Activated CD8-positive, alpha-beta memory T cell treated with anti-CD3 and anti-CD28 coated beads, Interleukin-2, amount 50 U/mL, for 1 hour (primary cell): ENCODE data around the gene PITPNC1.
"Not testable (repeated sequence)": the region's sequence is repeated elsewhere in the genome, so short reads cannot be mapped to it uniquely, and the experiment has no call there.

Experiments used
- DNase-seq: peaks from one replicate; pipeline ENCODE4 v3.0.0-alpha.2; 2020; ENCODE audit errors: extremely low read depth

The PITPNC1 gene

DNA sequence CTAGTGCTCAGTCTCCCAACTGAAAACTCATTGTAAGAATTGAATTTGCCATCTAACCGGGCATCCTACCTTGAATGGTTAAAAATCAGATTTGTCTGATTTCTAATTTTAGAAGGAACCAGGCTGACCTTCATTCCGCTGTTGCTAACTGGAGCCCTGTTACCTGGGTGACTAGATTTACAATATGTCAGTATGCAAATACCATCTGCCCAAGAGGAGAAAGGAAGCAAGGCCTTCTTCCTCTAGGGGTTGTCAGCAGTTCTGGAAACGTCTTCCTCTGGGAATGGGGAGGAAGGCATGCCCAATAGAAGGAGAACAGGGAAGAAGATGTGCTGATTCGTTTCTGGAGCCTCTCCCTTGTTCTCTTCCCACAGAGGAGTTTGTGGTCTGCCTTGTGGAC is 137.9 kb downstream of the PITPNC1 start:
- DNase-seq = no peak

DNA sequence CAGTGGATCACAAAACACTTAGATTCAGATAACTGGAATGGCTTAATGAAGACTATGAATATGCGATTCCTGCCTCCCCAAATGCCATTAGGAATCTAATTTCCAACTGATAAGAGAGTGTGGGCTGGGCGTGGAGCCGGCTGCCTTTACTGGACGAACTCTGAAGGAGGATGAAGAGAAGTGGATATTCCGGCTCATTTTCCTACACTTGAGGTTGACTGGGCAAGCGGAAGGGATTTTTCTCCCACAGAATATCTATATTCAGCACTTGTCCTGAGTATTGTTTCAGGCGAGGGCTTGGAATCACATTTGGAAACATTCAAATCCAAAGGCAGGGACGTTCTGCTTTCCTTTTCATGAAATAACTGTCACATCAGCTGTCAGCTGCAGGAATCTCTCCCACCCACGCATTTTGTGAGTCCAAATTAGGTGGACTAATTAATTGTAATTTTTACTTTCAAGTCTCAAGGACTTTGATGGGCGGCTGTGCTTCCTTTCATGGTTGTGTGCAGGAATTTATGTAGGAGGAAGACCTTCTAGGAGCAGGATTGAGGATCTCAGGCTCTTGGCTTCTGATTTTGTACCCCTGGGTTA is 138.5 kb downstream of the PITPNC1 start:
- DNase-seq = no peak

DNA sequence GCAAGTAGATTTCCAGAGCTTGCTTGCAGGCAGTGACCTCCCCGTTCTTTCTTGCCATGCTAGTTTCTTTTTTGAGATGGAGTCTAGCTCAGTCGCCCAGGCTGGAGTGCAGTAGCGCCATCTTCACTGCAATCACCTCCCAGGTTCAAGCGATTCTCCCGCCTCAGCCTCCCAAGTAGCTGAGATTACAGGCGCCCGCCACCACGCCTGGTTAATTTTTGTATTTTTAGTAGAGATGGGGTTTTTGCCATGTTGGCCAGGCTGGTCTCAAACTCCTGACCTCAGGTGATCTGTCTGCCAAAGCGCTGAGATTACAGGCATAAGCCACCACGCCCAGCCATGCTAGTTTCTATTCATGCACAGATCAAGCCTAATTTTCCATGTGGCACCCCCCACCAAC is 139.5 kb downstream of the PITPNC1 start:
- not testable (repeated sequence) for DNase-seq

DNA sequence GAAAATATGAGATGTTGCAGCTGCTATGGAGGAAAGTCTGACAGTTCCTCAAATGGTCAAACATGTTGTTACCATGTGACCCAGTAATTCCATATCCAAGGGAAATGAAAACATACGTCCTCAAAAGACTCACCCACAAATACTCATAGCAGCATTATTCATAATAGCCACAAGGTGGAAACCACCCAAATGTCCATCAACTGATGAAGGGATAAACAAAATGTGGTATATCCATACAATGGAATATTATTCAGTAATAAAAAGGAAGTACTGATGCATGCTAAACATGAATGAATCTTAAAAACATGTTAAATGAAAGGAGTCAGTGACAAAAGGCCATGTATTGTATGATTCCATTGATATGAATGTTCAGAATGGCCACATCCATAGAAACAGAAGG is 140.2 kb downstream of the PITPNC1 start:
- DNase-seq = no peak

DNA sequence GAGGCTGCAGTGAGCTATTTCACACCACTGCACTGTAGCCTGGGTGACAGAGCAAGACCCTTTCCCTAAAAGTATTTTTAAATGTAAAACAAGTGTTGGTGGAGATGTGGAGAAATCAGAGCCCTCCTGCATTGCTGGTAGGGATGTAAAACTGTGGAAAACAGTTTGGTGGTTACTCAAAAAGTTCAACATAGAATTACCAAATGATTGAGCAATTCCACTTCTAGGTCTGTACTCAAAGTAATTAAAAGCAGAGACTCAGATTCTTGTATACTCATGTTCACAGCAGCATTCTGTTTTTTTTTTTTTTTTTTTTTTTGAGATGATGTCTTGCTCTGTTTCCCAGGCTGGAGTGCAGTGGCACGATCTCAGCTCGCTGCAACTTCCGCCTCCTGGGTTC is 141.8 kb downstream of the PITPNC1 start:
- DNase-seq = no peak

DNA sequence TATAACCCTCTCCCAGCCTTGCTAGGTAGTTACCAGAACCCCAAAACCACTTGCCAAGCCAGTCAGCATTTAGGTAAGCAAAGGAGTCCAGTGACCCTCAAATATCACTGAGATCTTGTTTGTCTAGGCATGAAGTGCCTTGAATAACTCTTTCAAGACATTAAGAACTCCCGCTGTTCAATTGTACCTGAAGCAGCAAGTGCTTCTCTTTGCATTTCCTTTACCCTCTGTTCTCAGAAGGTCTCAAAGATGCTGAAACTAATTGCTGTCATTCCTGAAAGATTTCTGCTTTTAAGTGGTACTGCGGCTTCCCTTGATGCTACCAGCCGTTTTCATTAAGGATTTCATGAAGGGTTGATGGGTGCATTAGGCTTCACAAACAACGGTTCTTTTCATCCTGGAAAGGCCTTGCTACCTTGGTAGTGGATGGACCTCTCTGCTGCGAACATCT is 142.7 kb downstream of the PITPNC1 start:
- DNase-seq = no peak

DNA sequence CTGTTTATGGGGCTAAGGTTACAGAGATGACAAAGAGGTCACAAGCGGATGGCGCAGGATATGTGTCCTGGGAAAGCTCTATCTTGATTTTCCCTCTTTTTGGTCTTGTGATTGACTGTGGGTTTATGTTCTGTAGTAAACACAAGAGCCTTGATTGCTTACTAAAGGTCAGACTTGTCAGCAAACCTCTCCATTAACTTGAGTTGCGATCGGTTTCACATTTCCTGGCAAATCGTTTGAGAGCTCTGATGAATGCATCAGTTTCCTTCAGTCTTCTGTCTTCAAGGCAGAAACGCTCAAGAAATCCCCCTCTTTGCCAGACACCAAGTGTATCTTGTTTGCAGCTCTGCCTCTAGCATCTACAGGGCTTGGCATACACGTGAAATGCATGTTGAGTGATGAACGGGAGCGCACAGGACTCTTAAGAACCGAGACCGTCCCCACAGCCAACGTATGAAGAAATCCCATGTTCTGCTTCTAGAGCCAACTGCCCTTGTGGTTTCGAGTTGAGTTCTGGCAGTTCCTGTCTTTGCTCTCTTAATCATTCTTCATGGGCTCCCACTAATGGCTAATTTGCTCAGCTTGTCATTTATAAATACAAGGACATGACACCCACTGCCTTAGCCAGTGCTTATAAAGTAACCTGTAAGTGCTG is 143.3 kb downstream of the PITPNC1 start:
- DNase-seq = no peak

DNA sequence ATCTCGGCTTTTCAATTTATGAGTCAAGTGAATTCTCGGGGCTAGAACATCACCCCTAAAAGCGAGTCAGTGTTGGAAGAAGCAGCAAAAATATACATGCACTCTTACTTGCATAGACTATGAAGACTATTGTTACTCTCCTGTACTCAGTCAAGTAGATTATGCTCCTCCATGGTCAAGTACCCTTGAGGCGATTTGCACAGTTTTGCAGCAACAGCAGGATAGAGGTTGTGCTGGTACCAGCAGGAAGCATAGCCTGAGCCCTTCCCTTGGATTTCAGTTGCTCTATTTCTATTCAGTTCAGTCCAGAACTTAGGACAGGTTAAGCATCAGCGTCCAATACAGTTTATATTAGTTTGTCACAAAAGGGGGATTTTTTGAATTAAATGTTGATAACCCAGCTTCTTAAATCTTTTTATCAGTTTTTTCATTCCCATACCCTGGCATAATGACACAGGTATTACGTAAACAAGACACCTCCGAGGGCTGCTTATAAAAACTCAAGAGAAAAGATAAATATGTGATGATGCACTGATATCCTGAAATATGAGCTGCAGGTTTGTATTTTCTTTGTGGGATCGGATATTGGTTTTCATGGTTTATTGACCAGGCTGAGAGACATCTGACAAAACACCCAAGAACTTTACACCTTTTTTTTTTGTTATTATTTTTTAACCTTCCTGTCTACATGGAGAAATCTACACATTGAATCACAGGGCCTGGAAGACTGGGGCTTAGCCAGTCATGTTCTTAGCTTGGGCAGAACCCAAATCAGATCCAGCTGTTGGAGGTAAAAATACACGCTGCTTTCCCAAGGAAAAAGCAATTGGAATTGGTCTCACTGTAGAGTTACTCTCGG is 144.1 kb downstream of the PITPNC1 start:
- no peak for DNase-seq

DNA sequence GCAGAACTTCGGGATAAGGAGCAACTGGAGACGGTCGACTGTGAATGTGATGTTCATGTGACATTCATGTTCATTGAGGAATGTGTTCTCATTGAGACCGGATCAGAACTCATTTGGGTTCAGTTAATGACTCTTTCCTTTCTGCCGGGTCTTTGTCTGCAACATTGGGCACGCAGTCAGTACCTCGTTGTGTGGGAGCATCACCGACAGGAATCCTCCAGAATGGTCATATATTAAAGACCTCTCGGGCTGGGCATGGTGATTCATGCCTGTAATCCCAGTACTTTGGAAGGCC is 144.6 kb downstream of the PITPNC1 start:
- DNase-seq = no peak

DNA sequence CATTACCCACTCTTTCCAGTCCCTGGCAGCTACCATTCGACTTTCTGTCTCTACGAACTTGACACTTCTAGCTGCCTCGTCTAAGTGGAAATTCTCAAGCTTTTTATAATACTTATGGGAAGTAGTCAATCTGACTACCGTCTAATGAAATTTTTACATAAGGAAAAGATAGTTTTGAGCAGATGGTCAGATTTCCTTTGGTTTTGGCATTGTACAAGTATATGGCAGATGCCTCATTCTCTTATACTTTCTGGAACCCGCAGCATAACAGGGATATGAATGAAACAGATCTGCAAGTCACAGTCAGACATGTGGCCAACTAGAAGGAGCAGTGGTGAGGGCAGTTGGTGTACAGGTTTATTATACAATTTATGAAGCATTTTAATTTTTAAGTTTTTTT is 146.0 kb downstream of the PITPNC1 start:
- DNase-seq = no peak

DNA sequence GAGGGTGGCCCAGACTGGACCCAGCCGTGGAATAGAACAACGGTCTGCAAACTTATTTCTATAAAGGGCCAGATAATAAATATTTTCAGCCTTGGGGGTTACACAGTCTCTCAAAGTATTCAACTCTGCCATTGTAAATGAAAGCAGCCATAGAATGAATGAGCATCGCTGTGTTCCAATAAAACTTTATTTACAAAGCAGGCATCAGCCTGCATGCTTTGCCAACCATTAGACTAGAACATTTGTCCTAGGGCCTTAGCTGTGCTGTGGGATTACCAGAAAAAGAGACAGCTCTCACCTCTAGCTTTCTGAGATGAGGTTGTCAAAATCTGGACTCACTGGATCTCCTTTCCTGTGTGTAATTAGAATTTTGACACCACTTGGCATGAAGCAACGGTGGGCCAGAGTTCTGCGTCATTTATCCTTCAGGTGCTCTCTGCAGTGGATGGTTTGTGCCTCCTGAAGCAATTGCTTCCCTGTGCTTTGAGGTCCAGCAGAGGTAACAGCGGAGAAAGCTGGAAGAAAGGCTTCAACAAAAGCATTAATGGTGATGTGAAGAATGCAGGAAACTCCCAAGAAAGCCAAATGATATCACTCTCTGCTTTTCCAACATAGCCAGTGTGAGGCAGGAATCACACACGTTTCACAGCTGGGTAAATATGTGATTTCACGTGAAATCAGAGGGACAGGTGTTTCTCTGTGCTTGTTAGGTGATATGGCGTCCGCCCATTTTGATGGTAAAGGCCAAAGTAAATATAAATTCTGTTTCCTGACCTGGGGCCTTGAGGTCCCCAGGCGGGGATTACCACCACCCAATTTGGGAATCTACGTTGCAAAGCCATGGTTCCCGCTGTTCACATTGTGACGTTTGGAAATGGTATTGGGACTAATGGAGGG is 148.4 kb downstream of the PITPNC1 start:
- DNase-seq = no peak

DNA sequence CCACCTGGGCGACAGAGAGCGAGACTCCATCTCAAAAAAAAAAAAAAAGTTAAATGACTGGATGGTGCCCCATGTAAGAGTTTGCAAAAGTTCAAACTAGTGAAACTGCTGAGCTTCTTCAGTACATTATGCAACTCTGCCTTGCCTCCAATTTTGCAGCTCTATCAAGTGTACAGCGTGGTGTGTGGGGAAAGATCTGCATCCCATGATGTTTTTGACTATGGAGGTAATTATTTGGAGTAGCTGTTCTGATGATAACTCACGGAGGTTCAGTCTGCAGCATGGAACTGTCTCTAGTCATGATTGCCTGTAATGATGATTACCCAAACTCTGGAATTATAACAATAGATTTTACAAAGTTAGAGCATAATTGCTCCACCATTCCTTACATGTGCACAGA is 149.6 kb downstream of the PITPNC1 start:
- DNase-seq = no peak

DNA sequence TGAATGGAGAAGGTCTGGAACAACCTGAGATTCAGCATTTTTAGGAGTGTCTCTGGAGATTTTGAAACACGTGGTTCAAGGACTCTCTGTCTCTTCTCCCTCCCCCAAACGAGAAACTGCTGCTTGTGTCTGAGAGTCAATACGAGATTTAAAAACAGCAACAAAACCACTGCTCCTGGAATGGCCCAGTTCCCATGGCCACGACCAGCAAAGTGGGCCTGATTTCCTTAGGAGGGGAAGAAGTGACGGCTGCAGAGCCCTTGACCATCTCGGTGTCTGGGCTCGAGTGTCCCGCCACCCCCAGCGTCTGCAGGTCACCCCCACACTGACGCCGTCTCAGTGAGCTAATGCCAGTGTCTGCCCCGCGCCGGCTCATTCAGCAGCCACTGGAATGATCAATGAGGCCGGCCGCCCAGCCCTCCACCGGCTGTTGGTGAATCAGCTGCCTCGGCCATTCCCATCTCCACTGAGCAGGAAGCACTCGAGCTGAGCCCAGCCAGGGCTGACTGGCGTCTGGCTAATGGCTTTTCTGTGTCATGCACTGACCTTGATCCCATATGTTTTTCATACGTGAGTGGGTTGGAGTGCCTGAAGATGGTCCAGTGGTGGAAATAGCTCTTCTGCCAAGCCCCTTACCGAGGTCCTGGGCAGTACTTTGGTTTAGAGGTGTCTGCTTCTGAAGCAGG is 151.8 kb downstream of the PITPNC1 start:
- no peak for DNase-seq

DNA sequence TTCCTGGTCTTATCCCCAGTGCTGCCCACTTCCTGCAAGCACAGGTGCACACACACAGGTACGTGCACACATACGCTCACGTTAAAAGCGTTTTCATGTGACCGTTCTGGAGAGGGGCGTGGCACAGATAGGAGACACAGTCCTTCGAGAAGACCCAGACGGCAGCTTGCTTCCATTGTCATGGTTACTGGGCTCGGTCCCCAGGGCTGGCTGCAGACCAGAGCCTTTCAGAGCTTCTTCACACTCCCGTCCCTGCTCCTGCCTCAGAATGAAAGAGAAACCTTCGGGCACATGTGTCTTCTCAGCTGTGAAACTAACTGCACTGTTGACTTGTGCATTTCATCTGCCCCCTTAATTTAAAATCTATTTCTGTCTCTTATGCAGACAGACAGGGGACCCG is 154.2 kb downstream of the PITPNC1 start:
- DNase-seq = no peak

DNA sequence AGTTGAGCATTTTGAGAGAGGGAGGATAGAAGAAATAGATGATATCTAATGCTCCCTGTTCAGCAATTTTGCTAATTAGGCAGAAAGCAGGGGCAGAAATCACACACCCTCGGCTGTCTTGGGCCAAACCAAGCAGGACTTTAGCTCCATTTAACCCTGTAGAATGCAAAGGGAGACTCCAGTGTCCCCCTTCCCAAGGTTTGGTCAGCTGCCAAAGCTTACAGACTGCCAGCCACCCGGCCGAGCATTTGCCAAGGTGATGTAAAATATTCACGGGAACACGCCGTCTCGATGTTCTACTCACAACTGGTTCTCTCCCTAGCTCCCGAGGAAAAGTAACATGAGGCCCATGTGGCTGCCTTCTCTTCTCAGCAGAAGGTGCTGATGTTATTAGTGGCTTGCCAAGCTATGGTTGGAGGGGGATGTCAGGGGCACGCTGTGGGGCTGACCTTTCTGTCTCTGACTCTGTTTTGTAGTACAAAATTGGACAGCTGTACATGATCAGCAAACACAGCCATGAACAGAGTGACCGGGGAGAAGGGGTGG is 155.3 kb downstream of the PITPNC1 start:
- no peak for DNase-seq

DNA sequence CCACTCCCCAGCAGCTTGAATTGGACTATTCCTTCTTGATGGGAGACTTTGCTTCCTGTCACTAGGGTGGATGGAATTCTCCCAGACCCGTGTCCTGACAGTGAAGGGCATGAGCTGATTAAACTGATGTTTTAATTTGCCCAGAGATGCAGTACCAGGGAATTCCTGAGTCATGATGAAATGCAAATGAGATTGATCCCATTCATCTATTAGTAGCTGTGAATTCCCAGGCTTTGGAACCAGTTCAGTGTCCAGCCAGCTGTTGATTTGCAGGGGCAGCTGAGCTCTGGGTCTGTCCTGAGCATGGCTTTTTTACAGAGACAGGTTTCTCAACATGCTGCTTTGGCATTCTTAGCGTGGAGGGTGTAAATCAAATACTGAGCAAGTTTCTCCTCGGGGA is 157.9 kb downstream of the PITPNC1 start:
- DNase-seq = no peak

DNA sequence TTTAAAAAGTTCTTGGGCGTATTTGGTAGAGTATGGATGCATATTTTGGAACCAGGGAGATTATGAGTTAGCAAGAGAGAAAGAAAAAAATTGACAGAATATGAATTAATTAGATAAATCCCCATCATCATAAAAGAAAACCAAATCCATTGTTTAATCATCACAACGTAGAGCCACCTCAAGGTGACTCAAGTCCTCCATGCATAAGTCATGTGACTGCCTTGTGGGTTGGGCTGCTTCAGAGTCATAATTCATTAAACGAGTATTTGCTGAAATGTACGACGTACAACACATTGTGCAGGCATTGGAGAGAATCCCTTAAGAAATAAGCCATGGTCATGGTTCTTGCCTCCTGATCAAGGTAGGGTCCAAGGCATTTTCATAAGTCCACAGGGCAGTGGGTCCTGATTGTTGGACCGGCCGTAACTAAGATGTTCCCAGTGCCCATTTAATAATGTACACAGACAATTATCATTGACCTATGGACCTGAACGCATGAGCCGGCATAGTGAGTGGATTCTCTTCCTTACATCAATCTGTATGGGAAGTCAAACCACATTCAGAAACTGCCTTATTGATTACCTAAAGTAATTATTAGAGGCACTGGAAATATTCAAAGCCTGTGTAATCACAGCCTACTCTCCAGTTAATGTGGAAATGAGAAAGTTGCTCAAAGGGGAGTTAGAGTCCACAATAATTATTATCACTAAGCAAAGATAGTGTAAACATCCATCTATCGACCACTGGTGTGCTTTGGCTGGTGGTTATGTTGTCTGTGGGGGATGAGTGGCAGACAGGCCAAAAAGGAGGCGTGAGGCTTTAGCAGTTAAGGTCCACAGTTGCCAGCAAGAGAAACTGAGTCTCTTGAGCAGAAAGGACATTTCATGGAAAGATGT is 165.4 kb downstream of the PITPNC1 start:
- DNase-seq = no peak

DNA sequence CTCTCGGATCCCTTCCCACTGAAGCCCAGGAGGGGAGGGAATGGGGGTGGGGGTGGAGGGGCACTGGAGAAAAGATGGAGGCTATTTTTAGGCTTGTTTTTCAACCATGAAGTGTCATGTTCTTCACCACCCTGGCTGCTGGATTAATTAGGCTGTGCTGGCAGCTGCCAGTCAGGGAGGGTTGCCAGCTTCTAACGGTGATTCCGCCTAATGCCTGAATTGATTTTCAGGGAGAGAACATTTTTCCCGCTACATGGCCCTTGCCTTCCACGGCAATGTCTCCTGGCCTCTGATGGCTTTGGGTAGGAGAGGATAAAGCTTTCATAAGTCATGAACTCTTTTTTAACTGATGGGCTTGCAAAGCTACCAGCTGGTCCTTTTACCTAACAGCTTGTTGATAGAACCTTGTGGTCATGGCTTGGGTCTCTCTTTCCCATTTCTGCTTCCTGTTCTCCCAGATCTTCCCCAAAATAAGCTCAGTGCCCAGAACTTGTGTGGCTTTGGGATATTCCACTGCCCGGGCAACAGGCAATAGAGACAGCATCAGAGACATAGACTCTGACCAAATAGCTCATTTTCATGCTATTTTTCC is 167.4 kb downstream of the PITPNC1 start:
- DNase-seq = no peak

DNA sequence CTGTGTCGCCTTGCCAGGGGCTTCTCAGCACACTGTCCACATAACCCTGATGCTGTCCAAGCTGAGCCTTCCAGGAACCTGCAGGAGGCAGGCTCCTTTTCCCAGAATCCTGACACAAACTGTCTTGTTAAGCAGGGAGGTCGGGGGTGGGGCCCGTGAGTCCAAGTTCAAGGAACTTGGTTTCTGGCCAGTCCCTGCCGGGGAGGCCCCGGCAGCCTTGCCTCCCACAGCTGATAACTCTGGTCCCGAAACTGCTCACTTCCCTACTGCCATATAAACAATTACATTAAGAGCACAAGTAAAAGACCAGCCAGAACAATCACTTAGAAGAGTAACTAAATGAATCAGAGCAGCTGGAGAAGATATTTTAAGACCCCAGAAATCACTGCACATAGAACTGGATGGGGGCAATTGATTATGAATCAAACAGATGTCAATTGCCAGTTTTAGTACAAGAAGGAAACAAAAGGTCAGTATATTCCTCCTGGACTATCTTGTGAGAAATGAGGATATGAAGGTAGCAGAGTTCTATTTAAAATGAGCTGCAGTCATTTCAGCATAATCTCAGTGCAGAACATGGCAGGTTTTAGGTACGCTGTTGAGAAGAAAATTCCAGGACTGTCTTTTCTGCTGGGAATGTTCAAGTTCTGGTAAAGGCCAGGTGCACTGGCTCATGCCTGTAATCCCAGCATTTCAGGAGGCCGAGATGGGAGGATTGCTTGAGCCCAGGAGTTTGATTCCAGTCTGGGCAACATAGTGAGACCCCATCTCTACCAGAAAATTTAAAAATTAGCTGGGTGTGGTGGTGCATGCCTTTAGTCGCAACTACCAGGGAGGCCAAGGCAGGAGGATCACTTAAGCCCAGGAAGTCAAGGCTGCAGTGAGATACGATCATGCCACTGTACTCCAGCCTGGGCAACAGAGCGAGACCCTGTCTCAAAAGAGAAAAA is 169.8 kb downstream of the PITPNC1 start:
- no peak for DNase-seq
